ENCODE measurements around the gene CSNK2A3. TPM values are rescaled to one million over a fixed set of nuclear protein-coding genes. Genes with fewer than 3 reads are reported as not detected.

CSNK2A3 gene
- total and polyA plus RNA-seq, 2 donors (not counting 1 experiment from before 2014, with no cell fraction given): 0.15 to 0.32 TPM

GRCh38 chr11:11335043-11335442, 18.0 kb downstream of the CSNK2A3 start:
- Mint-ChIP-seq H3K27ac (no peak overlapping the region), H3K4me3 (no peak overlapping the region), H3K9me3 (ENCODE audit: insufficient read depth) (no peaks in the 10 kb centered on the region), H3K4me1 (no peaks in the 10 kb centered on the region), H3K27me3 (peaks cover 18% of the 10 kb centered on the region)
- H3K4me3 ChIP-seq (ENCODE audit: control extremely low read depth in 1 of 5, extremely low read depth in 1 of 5, insufficient read depth in 1 of 5, low read depth in 2 of 5, low read length in 4 of 5): no peak overlapping the region
- no peaks in the 10 kb centered on the region for H3K4me1 ChIP-seq (ENCODE audit: control insufficient read depth in 2 of 2, insufficient read depth in 2 of 2, low read length in 2 of 2)
- no peaks in the 10 kb centered on the region for H3K36me3 ChIP-seq (replicated peaks in 1 of 2; ENCODE audit: control extremely low read depth in 1 of 2, control insufficient read depth in 1 of 2, extremely low read depth in 1 of 2, insufficient read depth in 2 of 2, low read length in 1 of 2)
- no peaks in the 10 kb centered on the region for H3K79me2 ChIP-seq (ENCODE audit: control insufficient read depth, insufficient read depth, low read length)
- ATAC-seq (ENCODE audit: low read depth): no peak
- ChIA-PET CTCF (no interaction called here), POLR2A (no interaction called here)
- no peak overlapping the region for H3K4me2 ChIP-seq (replicated peaks; ENCODE audit: low read depth, low read length, poor library complexity, severe bottlenecking)
- DNase-seq: no peak
- H3K27ac ChIP-seq (ENCODE audit: low read length in 2 of 2): no peak overlapping the region
- no peak overlapping the region for H3K9ac ChIP-seq (ENCODE audit: low read length)
- H2AFZ ChIP-seq (ENCODE audit: insufficient read depth, low read depth, low read length, poor library complexity, severe bottlenecking): no peak overlapping the region
- H3K9me3 ChIP-seq (ENCODE audit: control extremely low read depth in 1 of 3, control insufficient read depth in 2 of 3, insufficient read depth in 1 of 3, low read length in 2 of 3): no peaks in the 10 kb centered on the region
- TF ChIP-seq EZH2 (IDR thresholded peaks at IDR 0.05; ENCODE audit: borderline replicate concordance, insufficient read depth, low read depth, low read length, poor library complexity, severe bottlenecking) (no peak), CTCF (IDR thresholded peaks at IDR 0.05) (no peak)
- H3K27me3 ChIP-seq (replicated peaks in 1 of 4; ENCODE audit: control extremely low read depth in 1 of 4, control insufficient read depth in 3 of 4, insufficient read depth in 4 of 4, low read length in 3 of 4): peaks cover 0 to 3% (median 0%) of the 10 kb centered on the region in 4 experiments
- 100% methylated on average over 2 of the region's 2 CpGs for WGBS (ENCODE audit: insufficient coverage)
- intact Hi-C loops (cut with micrococcal nuclease): no loop called here
- no peaks in the 10 kb centered on the region for H4K20me1 ChIP-seq (ENCODE audit: control insufficient read depth, insufficient read depth, low read length, poor library complexity, severe bottlenecking)

GRCh38 chr11:11334607-11335006, 18.4 kb downstream of the CSNK2A3 start:
- peaks cover 18% of the 10 kb centered on the region for H3K27me3 Mint-ChIP-seq
- no peaks in the 10 kb centered on the region for H3K36me3 ChIP-seq (replicated peaks in 1 of 2; ENCODE audit: control extremely low read depth in 1 of 2, control insufficient read depth in 1 of 2, extremely low read depth in 1 of 2, insufficient read depth in 2 of 2, low read length in 1 of 2)
- no peaks in the 10 kb centered on the region for H3K9me3 Mint-ChIP-seq (ENCODE audit: insufficient read depth)
- H3K4me2 ChIP-seq (replicated peaks; ENCODE audit: low read depth, low read length, poor library complexity, severe bottlenecking): no peak overlapping the region
- no peaks in the 10 kb centered on the region for H4K20me1 ChIP-seq (ENCODE audit: control insufficient read depth, insufficient read depth, low read length, poor library complexity, severe bottlenecking)
- H3K4me3 ChIP-seq (ENCODE audit: control extremely low read depth in 1 of 5, extremely low read depth in 1 of 5, insufficient read depth in 1 of 5, low read depth in 2 of 5, low read length in 4 of 5): no peak overlapping the region
- no peak overlapping the region for H3K9ac ChIP-seq (ENCODE audit: low read length)
- DNase-seq: no peak
- no peaks in the 10 kb centered on the region for H3K4me1 Mint-ChIP-seq
- intact Hi-C loops (cut with micrococcal nuclease): no loop called here
- no peaks in the 10 kb centered on the region for H3K9me3 ChIP-seq (ENCODE audit: control extremely low read depth in 1 of 3, control insufficient read depth in 2 of 3, insufficient read depth in 1 of 3, low read length in 2 of 3)
- no peak overlapping the region for H3K27ac ChIP-seq (ENCODE audit: low read length in 2 of 2)
- no peaks in the 10 kb centered on the region for H3K4me1 ChIP-seq (ENCODE audit: control insufficient read depth in 2 of 2, insufficient read depth in 2 of 2, low read length in 2 of 2)
- H3K79me2 ChIP-seq (ENCODE audit: control insufficient read depth, insufficient read depth, low read length): no peaks in the 10 kb centered on the region
- no peak overlapping the region for H3K27ac Mint-ChIP-seq
- peaks cover 0 to 3% (median 0%) of the 10 kb centered on the region in 4 experiments for H3K27me3 ChIP-seq (replicated peaks in 1 of 4; ENCODE audit: control extremely low read depth in 1 of 4, control insufficient read depth in 3 of 4, insufficient read depth in 4 of 4, low read length in 3 of 4)
- no peak for ATAC-seq (ENCODE audit: low read depth)
- POLR2A ChIA-PET: no interaction called here
- TF ChIP-seq EZH2 (IDR thresholded peaks at IDR 0.05; ENCODE audit: borderline replicate concordance, insufficient read depth, low read depth, low read length, poor library complexity, severe bottlenecking) (no peak), CTCF (IDR thresholded peaks at IDR 0.05) (no peak)
- CTCF ChIA-PET: no interaction called here
- 96% methylated on average over 2 of the region's 4 CpGs for WGBS (ENCODE audit: insufficient coverage)
- no peak overlapping the region for H2AFZ ChIP-seq (ENCODE audit: insufficient read depth, low read depth, low read length, poor library complexity, severe bottlenecking)
- H3K4me3 Mint-ChIP-seq: no peak overlapping the region

Measured in B cell (primary cell).